ENCODE measurements around the gene C8A. TPM values are rescaled to one million over a fixed set of nuclear protein-coding genes. Genes with fewer than 3 reads are reported as not detected.

Gene C8A
- total RNA-seq, 2 experiments from 2014 or later, result not detected

DNA sequence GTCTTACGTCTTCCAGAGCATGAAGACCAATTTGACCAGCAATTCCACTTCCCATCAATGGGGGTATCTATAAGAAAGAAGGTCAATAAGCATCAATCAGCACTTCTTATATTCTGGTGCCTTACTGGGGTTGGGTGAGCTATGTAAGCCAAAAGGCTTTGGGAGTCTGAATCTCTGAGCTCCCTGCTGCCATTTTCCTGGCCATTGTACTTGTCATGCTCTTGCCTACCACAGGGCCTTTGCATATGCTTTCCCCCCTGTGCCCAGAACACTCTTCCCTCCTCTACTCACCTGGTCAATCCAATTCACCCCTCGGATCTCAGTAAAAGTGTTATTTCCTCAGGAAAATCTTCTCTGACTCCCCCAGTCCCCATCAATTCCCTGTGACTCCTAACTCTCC lies 74.9 kb downstream of the C8A start:
- Histone ChIP-seq H3K4me1 (ENCODE audit: insufficient read depth, low read length) (no peaks in the 10 kb centered on the region), H3K4me3 (ENCODE audit: low read length) (no peak overlapping the region), H3K27me3 (ENCODE audit: control insufficient read depth in 1 of 2, insufficient read depth in 2 of 2, low read length in 2 of 2) (no peaks in the 10 kb centered on the region), H3K36me3 (ENCODE audit: insufficient read depth, low read length) (no peaks in the 10 kb centered on the region), H3K9me3 (ENCODE audit: control insufficient read depth in 1 of 2, insufficient read depth in 1 of 2, low read length in 2 of 2) (no peaks in the 10 kb centered on the region), H3K27ac (ENCODE audit: low read depth in 1 of 2, low read length in 2 of 2) (no peak overlapping the region)
- H3K9me3 Mint-ChIP-seq, result no peaks in the 10 kb centered on the region
- H3K27me3 Mint-ChIP-seq, result peaks cover 22% of the 10 kb centered on the region
- ATAC-seq (ENCODE audit: poor library complexity) (no peak), DNase-seq (no peak)
- no peaks in the 10 kb centered on the region for H3K4me1 Mint-ChIP-seq (ENCODE audit: low read depth)
- no peaks in the 10 kb centered on the region for H3K36me3 Mint-ChIP-seq (ENCODE audit: low read depth)
- TF ChIP-seq, protein P1, sequence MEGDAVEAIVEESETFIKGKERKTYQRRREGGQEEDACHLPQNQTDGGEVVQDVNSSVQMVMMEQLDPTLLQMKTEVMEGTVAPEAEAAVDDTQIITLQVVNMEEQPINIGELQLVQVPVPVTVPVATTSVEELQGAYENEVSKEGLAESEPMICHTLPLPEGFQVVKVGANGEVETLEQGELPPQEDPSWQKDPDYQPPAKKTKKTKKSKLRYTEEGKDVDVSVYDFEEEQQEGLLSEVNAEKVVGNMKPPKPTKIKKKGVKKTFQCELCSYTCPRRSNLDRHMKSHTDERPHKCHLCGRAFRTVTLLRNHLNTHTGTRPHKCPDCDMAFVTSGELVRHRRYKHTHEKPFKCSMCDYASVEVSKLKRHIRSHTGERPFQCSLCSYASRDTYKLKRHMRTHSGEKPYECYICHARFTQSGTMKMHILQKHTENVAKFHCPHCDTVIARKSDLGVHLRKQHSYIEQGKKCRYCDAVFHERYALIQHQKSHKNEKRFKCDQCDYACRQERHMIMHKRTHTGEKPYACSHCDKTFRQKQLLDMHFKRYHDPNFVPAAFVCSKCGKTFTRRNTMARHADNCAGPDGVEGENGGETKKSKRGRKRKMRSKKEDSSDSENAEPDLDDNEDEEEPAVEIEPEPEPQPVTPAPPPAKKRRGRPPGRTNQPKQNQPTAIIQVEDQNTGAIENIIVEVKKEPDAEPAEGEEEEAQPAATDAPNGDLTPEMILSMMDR (IDR thresholded peaks at IDR 0.05), result no peak
- ChIA-PET CTCF (no interaction called here), POLR2A (no interaction called here)
- intact Hi-C loops (cut with DNase I, micrococcal nuclease), result loop anchor here in 1 of 2 experiments (10.0 kb wide), 1 partner anchor 65 kb away; no protein-coding TSS in a partner anchor
- H3K4me3 Mint-ChIP-seq, result no peak overlapping the region
- no peak overlapping the region for H3K27ac Mint-ChIP-seq

DNA sequence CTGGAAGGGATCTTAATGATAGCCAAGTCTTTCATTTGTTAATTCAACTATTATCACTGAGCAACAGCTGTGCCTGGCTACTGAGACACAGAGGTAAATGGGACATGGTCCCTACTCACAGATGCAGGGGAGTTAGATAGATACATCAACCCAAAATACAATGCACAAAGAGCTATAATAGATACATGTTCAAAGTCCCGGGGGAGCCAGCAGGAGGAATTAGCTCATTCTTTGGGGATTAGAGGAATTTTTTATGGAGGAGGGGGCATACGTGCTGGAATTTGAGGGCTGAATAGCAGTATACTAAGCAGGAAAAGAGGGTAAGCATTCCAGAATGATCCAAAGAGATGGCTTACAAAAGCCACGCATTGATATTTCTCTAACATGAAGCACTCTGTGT lies 76.6 kb downstream of the C8A start:
- H3K27ac Mint-ChIP-seq, result no peak overlapping the region
- POLR2A ChIA-PET, result no interaction called here
- Histone ChIP-seq H3K27me3 (ENCODE audit: control insufficient read depth in 1 of 2, insufficient read depth in 2 of 2, low read length in 2 of 2) (no peaks in the 10 kb centered on the region), H3K36me3 (ENCODE audit: insufficient read depth, low read length) (no peaks in the 10 kb centered on the region), H3K4me3 (ENCODE audit: low read length) (no peak overlapping the region), H3K27ac (ENCODE audit: low read depth in 1 of 2, low read length in 2 of 2) (no peak overlapping the region), H3K4me1 (ENCODE audit: insufficient read depth, low read length) (no peaks in the 10 kb centered on the region), H3K9me3 (ENCODE audit: control insufficient read depth in 1 of 2, insufficient read depth in 1 of 2, low read length in 2 of 2) (no peaks in the 10 kb centered on the region)
- no peaks in the 10 kb centered on the region for H3K36me3 Mint-ChIP-seq (ENCODE audit: low read depth)
- TF ChIP-seq, protein P1 (IDR thresholded peaks at IDR 0.05), result no peak
- no peak overlapping the region for H3K4me3 Mint-ChIP-seq
- H3K9me3 Mint-ChIP-seq, result no peaks in the 10 kb centered on the region
- no peak for DNase-seq
- CTCF ChIA-PET, result interaction anchor here (0.7 kb wide), 1 partner anchor 15 kb away, joined by 3 read pairs; no protein-coding TSS in a partner anchor
- ATAC-seq (ENCODE audit: poor library complexity), result no peak
- peaks cover 12% of the 10 kb centered on the region for H3K27me3 Mint-ChIP-seq
- intact Hi-C loops (cut with DNase I, micrococcal nuclease), result no loop called here
- no peaks in the 10 kb centered on the region for H3K4me1 Mint-ChIP-seq (ENCODE audit: low read depth)

- TF ChIP-seq, protein P1 (IDR thresholded peaks at IDR 0.05), result no peak
- H3K27ac ChIP-seq (ENCODE audit: low read depth in 1 of 2, low read length in 2 of 2), result no peak overlapping the region
- no peak for DNase-seq
- intact Hi-C loops (cut with DNase I, micrococcal nuclease), result no loop called here
- no peak for ATAC-seq (ENCODE audit: poor library complexity)
- peaks cover 9% of the 10 kb centered on the region for H3K27me3 Mint-ChIP-seq
- H3K27me3 ChIP-seq (ENCODE audit: control insufficient read depth in 1 of 2, insufficient read depth in 2 of 2, low read length in 2 of 2), result no peaks in the 10 kb centered on the region
- no peak overlapping the region for H3K4me3 ChIP-seq (ENCODE audit: low read length)
- no peaks in the 10 kb centered on the region for H3K9me3 ChIP-seq (ENCODE audit: control insufficient read depth in 1 of 2, insufficient read depth in 1 of 2, low read length in 2 of 2)
- no peaks in the 10 kb centered on the region for H3K36me3 ChIP-seq (ENCODE audit: insufficient read depth, low read length)
- CTCF ChIA-PET, result no interaction called here
- H3K4me1 Mint-ChIP-seq (ENCODE audit: low read depth), result no peaks in the 10 kb centered on the region
- H3K9me3 Mint-ChIP-seq, result no peaks in the 10 kb centered on the region
- no peaks in the 10 kb centered on the region for H3K36me3 Mint-ChIP-seq (ENCODE audit: low read depth)
- H3K4me3 Mint-ChIP-seq, result no peak overlapping the region
- no peaks in the 10 kb centered on the region for H3K4me1 ChIP-seq (ENCODE audit: insufficient read depth, low read length)
- POLR2A ChIA-PET, result no interaction called here
- H3K27ac Mint-ChIP-seq, result no peak overlapping the region
Observed at GRCh38 chr1:56931686-56932085, 77.1 kb downstream of the C8A start.

Data from CD4-positive, alpha-beta T cell (primary cell).